ENCODE results near the gene VGF.
A peak's percentile ranks its signal among the peaks of the same experiment; 100 is the strongest.

The VGF gene

GRCh38 chr7:101165958-101166647 lies 734 bp upstream of the VGF start:
- no peak for DNase-seq

GRCh38 chr7:101164071-101164840 lies 1.1 kb downstream of the VGF start:
- no peak for DNase-seq

- peak; percentile 38 for DNase-seq
These were observed 1.9 kb downstream of the VGF start for GRCh38 chr7:101163279-101164070.

- DNase-seq = no peak
These were observed 2.7 kb downstream of the VGF start for GRCh38 chr7:101162551-101163278.

- no peak for DNase-seq
These were observed 3.5 kb downstream of the VGF start for GRCh38 chr7:101161692-101162471.

GRCh38 chr7:101160910-101161309 lies 4.5 kb downstream of the VGF start:
- DNase-seq = no peak

GRCh38 chr7:101159696-101160674 lies 5.4 kb downstream of the VGF start:
- no peak for DNase-seq

GRCh38 chr7:101156866-101157589 lies 8.3 kb downstream of the VGF start:
- no peak for DNase-seq

- no peak for DNase-seq
These were observed 9.1 kb downstream of the VGF start for GRCh38 chr7:101156277-101156676.

- no peak for DNase-seq
These were observed 10.1 kb downstream of the VGF start for GRCh38 chr7:101155303-101155702.

GRCh38 chr7:101154693-101155102 lies 10.7 kb downstream of the VGF start:
- no peak for DNase-seq

- DNase-seq = peak; percentile 96
These were observed 11.2 kb downstream of the VGF start, which contains the start of gene AP1S1 for GRCh38 chr7:101153969-101154692. Gene AP1S1, plus strand, starts transcription at chr7:101154476. Its CDS starts 39 bp downstream, at chr7:101154515.

GRCh38 chr7:101151908-101152651 lies 13.3 kb downstream of the VGF start:
- no peak for DNase-seq

- no peak for DNase-seq
These were observed 24.5 kb downstream of the VGF start for GRCh38 chr7:101140746-101141382.

GRCh38 chr7:101140339-101140699 lies 25.1 kb downstream of the VGF start:
- DNase-seq = no peak

GRCh38 chr7:101138213-101138870 lies 27.0 kb downstream of the VGF start:
- DNase-seq = peak; percentile 85

- DNase-seq = no peak
These were observed 27.6 kb downstream of the VGF start for GRCh38 chr7:101137651-101138212.

Measured in CD4-positive, alpha-beta T cell treated with Interleukin-17A for 1 hour (primary cell).